Measurements from ENCODE around the gene CASZ1. TPM values are rescaled to one million over a fixed set of nuclear protein-coding genes. Genes with fewer than 3 reads are reported as not detected.

Gene CASZ1
- total RNA-seq, 4 donors from 2014 or later = 5.2 to 38.5 (median 18.7) TPM

- Histone ChIP-seq H3K36me3 (no peaks in the 10 kb centered on the region), H3K9me3 (no peaks in the 10 kb centered on the region), H3K4me3 (replicated peaks in 1 of 3) (no peak overlapping the region), H3K27ac (peak overlapping the region; percentile 64 to 88 (median 66)), H3K4me1 (peaks cover 61 to 64% of the 10 kb centered on the region in 2 donors), H3K27me3 (no peaks in the 10 kb centered on the region)
- TF ChIP-seq POLR2A (IDR thresholded peaks at IDR 0.05) = no peak
- TF ChIP-seq CTCF (IDR thresholded peaks at IDR 0.05) = no peak
- intact Hi-C loops (cut with DNase I) = no loop called here
- peak; percentile 62 to 64 for DNase-seq
- WGBS, 2 donors = 42 to 46% methylated on average over 12 to 18 of the region's 20 CpGs
Measured at GRCh38 chr1:10686404-10687040, 109.9 kb downstream of the CASZ1 start.

- TF ChIP-seq CTCF (IDR thresholded peaks at IDR 0.05) (no peak), POLR2A (IDR thresholded peaks at IDR 0.05) (no peak)
- Histone ChIP-seq H3K4me3 (replicated peaks in 1 of 3) (no peak overlapping the region), H3K27ac (peak overlapping the region; percentile 64 to 88 (median 66)), H3K36me3 (no peaks in the 10 kb centered on the region), H3K27me3 (no peaks in the 10 kb centered on the region), H3K9me3 (no peaks in the 10 kb centered on the region), H3K4me1 (peaks cover 63 to 66% of the 10 kb centered on the region in 2 donors)
- WGBS, 2 donors = 29 to 73% methylated on average over 4 to 7 of the region's 11 CpGs
- intact Hi-C loops (cut with DNase I) = no loop called here
- no peak for DNase-seq
Measured at GRCh38 chr1:10685808-10686403, 110.5 kb downstream of the CASZ1 start.

GRCh38 chr1:10685196-10685807 is 111.1 kb downstream of the CASZ1 start:
- Histone ChIP-seq H3K4me1 (peaks cover 64 to 71% of the 10 kb centered on the region in 2 donors), H3K4me3 (replicated peaks in 1 of 3) (no peak overlapping the region), H3K9me3 (no peaks in the 10 kb centered on the region), H3K27me3 (no peaks in the 10 kb centered on the region), H3K27ac (peak overlapping the region; percentile 64 to 88 (median 66)), H3K36me3 (no peaks in the 10 kb centered on the region)
- 68 to 85% methylated on average over 15 of the region's 15 CpGs for WGBS, 2 donors
- DNase-seq = no peak
- TF ChIP-seq CTCF (IDR thresholded peaks at IDR 0.05) (no peak), POLR2A (IDR thresholded peaks at IDR 0.05) (no peak)
- intact Hi-C loops (cut with DNase I) = no loop called here

- TF ChIP-seq CTCF (IDR thresholded peaks at IDR 0.05) (no peak), POLR2A (IDR thresholded peaks at IDR 0.05) (no peak)
- Histone ChIP-seq H3K27me3 (no peaks in the 10 kb centered on the region), H3K9me3 (no peaks in the 10 kb centered on the region), H3K4me3 (replicated peaks in 1 of 3) (no peak overlapping the region), H3K4me1 (peaks cover 65 to 75% of the 10 kb centered on the region in 2 donors), H3K36me3 (no peaks in the 10 kb centered on the region), H3K27ac (peak overlapping the region in 1 of 3 donors; percentile 88)
- intact Hi-C loops (cut with DNase I) = no loop called here
- no peak for DNase-seq
- 68 to 81% methylated on average over 10 of the region's 10 CpGs for WGBS, 2 donors
Measured at GRCh38 chr1:10684221-10684620, 112.2 kb downstream of the CASZ1 start.

Data from thyroid gland (tissue), 4 donors.